Measurements from ENCODE around the gene ADAMTSL1. TPM values are rescaled to one million over a fixed set of nuclear protein-coding genes. Genes with fewer than 3 reads are reported as not detected.

The ADAMTSL1 gene
- total RNA-seq, 1 donor from 2014 or later, result 7.3 TPM

DNA sequence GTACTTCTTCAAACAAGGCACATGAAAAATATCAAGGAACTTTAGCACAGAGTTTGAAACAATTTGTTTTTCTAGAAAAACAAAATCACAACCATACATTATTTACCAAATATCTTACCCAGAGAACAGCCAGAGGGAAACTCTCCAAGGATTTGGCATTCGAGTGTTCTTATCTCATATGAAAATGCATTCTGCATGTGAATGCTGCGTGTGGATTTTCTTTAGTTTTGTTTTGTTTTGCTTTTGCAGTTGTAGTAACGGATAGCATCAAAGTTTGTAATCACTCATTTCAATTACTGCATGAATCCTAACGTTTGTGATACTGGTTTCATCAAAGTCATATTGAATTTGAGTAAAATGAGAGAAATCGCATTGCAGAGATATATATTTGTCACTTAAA, 28.0 kb downstream of the ADAMTSL1 start:
- DNase-seq, result no peak

DNA sequence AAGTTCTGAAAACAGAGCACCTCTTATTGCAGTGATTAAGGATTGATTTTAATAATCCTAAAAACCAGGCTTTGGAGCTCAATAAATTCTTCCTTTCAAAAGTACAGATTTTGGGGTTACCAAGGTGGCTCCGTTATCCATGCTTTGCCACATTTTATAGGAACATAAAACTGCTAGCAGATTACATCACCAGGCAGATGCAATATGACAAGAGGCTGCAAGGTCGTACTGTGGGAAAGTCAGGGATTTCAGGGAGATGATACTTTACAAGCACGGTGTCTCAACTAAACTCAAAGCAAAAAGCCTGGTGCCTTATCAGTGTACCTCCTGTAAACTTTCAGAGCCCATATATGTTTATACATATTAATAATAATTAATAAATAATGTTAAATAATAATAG, 28.6 kb downstream of the ADAMTSL1 start:
- DNase-seq, result no peak

DNA sequence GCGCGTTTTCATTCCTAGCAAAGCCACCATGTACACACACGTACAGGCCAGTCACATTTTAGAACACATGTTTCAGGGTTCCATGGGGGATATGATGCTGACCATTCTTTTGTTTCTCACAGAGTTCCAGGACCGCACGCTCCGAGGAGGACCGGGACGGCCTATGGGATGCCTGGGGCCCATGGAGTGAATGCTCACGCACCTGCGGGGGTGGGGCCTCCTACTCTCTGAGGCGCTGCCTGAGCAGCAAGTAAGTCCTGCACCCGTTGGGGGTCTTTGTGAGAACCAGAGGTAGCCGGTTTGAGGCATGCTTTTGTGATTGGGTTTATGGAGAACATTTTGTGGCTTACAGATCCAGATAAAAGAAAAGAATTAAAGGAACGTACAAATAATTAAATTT, 30.8 kb downstream of the ADAMTSL1 start:
- DNase-seq, result no peak

DNA sequence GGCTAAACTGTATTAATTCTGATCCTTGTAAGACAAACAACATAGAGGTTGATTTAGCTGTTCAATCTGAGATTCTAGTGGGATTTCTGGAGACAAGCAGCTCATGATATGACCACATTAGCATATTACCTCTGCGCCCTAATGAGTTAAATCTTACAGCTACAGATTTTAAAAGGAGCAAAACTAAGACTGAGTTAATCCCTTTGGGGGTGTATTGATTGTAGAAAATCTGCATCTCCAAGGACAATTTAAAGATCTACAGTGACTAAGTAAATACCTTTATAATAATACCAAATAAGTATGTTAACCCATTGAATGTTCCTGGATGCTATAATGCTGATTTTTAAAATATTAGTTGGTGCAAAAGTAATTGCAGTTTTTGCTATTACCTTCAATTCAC, 33.2 kb downstream of the ADAMTSL1 start:
- DNase-seq, result no peak

DNA sequence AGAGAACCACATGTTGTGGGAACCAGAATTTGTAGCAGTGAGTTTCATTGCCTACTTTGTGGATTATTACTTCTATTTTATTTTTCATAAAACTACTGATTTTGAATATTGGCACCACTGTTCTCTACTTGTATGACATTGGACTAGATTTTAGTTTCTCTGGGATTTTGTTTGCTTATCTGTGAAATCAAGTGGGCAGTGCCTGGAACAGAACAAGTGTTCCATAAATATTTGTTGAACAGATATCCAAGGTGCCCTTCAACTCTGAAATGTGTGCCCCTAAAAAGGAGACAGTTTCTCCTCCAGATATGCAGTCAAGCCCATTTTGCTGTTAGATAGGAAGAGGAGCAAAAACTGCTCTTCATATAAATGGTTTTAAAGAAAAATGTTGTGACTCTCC, 42.6 kb downstream of the ADAMTSL1 start:
- DNase-seq, result no peak

GRCh38 chr9:18516965-18517364, 43.0 kb downstream of the ADAMTSL1 start:
- DNase-seq, result no peak

GRCh38 chr9:18520416-18521047, 46.6 kb downstream of the ADAMTSL1 start:
- DNase-seq, result no peak

GRCh38 chr9:18526685-18527084, 52.7 kb downstream of the ADAMTSL1 start:
- no peak for DNase-seq

DNA sequence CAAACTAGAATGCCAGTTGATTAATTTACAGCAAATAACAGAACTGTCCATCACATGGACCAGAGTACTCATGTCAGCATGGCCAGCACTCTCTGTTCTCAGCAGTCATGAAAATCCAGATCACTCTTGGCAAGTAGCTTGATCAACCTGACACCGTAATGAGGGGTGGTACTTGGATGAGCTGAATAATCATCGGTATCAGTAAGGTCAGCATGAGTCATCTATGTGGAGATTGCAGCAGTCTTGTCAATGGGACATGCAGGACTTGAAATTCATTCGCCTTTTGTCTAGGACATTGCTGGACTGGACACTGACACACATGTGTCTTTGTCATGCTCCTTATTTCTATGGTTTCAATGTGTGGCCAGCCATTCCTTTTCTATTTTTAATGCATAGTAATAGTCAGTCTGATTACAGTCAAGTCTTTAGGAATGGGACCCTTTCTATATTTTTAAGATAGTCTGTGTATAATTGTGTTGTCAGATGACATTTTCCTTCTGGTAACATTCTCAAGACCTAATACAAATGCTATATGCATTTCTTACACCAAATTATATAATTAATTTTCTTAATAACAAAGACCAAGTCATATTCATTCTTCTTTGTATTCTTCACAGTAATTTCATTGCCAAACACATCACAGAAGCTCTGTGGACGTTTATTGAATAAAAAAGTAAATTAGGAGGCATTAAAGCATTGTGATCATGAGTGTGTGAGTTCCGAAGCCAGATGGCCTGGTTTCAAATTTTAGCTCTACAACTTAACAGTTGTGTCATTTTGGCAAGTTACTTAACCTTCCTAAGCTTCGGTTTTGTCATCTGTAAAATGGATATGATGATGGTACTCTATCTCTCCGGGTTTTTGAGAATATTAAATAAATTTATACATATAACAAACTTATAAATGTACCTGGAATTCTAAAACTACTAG, 57.4 kb downstream of the ADAMTSL1 start:
- no peak for DNase-seq

GRCh38 chr9:18534611-18535010, 60.7 kb downstream of the ADAMTSL1 start:
- DNase-seq, result no peak

- DNase-seq, result no peak
Measured at GRCh38 chr9:18536554-18536953, 62.6 kb downstream of the ADAMTSL1 start.

- DNase-seq, result no peak
Measured at GRCh38 chr9:18539203-18539693, 65.3 kb downstream of the ADAMTSL1 start.

DNA sequence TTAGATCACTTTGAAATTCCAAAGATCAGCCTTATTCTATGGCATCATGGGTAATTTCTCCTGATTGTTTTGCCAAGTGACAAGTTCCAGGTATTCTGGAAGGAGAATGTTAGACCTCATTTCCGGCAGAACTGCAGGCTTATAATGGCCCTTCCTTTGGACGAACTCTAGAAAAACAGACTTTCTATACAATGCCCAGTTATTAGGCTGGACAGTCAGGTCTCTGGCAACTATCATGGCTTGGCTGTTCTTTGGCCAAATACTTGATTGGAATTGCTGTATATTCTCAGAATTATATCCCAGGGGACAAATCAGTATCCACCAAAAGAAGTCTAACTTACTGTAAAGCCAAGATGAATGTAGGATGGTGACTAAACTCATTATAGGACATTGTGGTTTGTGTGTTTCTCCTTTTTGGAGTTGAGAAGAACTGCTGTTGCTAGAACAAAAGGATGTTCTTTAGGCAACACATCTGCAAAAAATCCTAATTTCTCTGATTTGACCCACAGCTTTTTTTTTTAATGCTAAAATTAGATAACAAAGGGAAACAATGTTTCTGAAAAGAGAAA, 69.0 kb downstream of the ADAMTSL1 start:
- no peak for DNase-seq

- DNase-seq, result no peak
Measured at GRCh38 chr9:18543406-18544192, 69.6 kb downstream of the ADAMTSL1 start.

GRCh38 chr9:18544456-18544855, 70.5 kb downstream of the ADAMTSL1 start:
- no peak for DNase-seq

- no peak for DNase-seq
Measured at GRCh38 chr9:18545636-18546360, 71.8 kb downstream of the ADAMTSL1 start.

DNA sequence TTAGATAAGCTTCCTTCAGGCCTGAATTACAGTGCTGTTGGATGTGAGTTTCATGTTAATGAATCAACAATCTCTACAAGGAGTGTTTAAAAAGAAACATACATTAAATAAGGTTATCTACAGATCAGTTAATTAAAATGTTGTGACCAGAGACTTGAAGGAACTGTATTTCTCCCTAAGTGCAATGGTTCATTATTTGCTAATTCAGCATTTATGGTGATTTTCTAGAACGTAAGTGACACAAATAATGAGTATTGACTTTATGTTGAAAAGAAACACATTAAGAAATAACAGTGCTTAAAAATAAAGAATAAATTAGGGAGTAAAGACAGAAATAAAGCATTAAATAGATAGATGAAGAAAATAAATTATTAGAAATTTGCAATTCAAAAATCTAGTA, 74.5 kb downstream of the ADAMTSL1 start:
- DNase-seq, result no peak

DNA sequence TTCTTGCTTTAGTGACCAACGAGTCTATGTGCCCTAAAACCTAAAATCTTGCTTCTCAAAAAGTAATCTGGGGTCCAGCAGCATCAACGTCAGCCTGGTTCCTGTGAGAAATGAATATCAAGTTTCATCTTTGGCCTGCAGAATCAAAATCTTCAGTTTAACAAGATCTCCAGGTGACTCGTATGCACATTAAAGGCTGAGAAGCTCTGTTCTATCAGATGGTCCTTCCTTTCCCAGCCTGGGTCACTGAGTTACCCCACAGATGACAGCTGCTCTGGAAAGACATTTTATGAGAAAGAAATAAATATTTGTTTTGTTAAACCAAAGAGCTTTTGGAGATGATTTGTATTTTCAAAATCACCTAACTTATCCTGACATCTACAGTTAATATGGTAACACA, 75.8 kb downstream of the ADAMTSL1 start:
- DNase-seq, result no peak

- no peak for DNase-seq
Measured at GRCh38 chr9:18550286-18550685, 76.3 kb downstream of the ADAMTSL1 start.

DNA sequence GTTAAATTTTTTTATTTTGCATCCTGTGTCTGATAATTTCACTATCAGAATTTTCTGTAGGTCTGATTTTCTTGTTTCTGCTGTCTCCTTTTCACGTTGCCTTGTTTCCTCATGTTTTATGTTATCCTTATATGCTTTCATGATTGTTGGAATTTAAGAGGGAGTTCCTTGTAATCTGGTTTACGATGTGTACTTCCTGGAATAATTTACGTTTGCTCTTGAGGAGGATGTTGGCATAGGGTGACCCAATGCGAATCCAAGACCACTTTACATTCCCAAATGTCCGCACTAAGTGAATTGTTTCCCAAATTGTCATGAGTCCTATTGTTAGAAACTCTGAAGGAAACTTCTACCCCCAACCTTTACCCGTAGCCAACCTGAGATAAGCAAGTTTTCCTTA, 80.3 kb downstream of the ADAMTSL1 start:
- DNase-seq, result no peak

- DNase-seq, result no peak
Measured at GRCh38 chr9:18555105-18555883, 81.3 kb downstream of the ADAMTSL1 start.

Data from occipital lobe (tissue), 2 donors.